GM12801 (cell line): ENCODE results near the gene SCN4A.

ENCODE experiments used
- TF ChIP-seq, protein P1 (sequence below): IDR thresholded peaks from one replicate; pipeline ENCODE4 v1.5.1; 2011; ENCODE audit warnings: control low read depth; ENCODE audit not compliant: insufficient read length; ENCODE audit errors: extremely low read depth

Gene SCN4A

DNA sequence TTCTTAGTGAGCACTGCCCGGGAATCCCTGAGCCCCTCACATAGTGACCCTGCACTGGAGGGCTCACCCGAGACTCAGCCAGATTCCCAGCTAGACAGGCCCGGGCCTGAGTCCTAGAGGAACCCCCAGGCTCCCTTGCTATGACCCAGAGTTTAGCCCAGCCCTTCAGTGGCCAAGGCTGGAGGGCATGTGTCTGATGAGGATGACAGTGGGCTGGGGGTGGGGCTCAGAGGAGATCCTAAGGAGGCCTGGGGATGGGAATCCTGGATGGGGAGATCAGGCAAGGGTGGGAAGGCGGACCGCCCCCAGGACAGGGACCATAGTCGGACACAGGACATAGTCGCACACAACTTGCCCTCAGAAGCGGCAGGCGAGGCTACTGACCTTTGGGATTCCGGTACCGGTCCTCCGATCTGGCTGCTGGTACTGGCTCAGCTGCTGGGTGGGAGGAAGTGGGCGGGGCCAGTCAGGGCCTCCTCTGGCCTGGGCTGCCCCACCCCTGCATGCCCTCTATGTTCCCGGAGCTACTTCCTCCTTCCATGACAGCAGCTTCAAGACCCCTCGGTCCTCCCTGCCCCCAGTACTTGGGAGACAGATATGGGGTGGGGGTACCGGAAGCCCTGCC lies 41.7 kb downstream of the SCN4A start:
- TF ChIP-seq, protein P1, sequence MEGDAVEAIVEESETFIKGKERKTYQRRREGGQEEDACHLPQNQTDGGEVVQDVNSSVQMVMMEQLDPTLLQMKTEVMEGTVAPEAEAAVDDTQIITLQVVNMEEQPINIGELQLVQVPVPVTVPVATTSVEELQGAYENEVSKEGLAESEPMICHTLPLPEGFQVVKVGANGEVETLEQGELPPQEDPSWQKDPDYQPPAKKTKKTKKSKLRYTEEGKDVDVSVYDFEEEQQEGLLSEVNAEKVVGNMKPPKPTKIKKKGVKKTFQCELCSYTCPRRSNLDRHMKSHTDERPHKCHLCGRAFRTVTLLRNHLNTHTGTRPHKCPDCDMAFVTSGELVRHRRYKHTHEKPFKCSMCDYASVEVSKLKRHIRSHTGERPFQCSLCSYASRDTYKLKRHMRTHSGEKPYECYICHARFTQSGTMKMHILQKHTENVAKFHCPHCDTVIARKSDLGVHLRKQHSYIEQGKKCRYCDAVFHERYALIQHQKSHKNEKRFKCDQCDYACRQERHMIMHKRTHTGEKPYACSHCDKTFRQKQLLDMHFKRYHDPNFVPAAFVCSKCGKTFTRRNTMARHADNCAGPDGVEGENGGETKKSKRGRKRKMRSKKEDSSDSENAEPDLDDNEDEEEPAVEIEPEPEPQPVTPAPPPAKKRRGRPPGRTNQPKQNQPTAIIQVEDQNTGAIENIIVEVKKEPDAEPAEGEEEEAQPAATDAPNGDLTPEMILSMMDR = no peak

DNA sequence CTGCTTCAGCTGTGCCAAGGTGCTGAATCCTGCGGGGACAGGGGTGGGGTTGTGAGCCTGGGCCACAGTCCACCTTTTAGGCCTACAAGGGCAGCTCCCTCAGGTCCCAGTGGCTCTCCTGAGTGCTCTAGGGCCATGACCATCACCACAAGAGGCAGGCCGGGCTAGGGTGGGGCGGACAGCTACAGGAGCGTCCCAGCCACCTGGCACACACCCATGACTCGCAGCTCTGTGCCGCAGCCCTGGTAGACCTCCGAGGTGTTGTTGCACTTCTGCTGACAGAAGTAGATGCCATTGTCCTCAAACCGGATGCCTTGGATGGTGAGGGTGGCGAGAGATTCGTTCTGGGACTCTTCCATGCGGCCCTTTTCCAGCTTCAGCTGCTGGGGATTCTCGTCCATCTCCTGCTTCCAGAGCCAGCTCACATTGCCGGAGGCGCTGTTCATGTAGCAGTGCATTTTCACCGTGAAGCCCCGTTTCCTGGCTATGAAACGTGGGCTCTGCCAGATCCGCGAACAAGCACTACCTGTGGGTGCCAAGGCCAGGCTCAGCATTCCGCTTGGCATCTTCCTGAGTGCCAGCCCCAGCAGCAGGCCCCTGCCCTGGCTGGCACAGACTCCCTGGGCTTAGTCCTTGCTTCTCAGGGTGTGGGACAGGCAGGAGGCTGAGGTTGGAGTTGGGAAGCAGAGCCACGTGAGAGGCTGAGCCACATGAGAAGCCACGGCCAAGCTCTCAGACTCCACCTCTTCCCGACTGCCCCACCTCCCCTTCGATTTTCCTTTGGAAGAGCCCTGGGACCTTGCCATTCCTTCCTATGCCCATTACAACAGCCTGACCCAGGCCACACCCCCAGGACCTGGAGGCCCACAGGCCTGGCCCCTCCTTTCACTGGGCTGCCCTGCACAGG lies 42.6 kb downstream of the SCN4A start:
- TF ChIP-seq, protein P1 = no peak

DNA sequence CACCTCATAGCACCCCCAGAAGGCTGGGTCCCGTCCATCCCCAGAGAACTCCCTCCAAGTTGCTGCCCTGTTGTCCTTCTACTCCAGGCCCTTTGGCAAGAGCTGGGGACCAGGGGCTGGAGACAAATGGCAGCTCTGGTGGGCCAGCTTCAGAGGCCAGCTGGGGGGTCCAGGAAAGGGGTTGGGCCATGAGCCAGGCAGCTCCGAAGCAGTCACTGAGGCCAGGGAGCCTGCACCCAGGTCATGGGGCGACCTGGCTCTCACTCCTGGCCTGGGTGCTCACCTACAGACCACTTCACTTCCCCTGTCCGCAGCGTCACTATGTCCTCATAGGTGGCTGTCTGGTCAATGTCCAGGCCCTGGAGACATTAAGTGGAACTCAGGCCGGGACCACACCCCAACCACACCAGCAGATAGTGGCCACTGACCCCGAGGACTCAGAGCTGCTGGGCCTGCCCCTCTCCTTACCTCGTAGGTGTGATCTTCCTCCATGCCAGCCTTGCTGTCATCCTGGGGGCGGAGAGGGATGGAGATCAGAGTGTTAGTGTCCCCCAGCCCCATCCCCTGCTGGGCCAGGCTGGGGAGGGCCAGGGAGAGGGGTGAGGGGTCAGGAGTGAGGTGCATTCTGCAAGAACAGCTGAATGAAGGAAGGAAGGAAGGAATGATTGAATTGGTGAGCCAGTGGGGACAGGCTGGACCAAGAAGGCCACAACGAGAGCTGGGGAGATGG lies 43.6 kb downstream of the SCN4A start:
- TF ChIP-seq, protein P1 = no peak

DNA sequence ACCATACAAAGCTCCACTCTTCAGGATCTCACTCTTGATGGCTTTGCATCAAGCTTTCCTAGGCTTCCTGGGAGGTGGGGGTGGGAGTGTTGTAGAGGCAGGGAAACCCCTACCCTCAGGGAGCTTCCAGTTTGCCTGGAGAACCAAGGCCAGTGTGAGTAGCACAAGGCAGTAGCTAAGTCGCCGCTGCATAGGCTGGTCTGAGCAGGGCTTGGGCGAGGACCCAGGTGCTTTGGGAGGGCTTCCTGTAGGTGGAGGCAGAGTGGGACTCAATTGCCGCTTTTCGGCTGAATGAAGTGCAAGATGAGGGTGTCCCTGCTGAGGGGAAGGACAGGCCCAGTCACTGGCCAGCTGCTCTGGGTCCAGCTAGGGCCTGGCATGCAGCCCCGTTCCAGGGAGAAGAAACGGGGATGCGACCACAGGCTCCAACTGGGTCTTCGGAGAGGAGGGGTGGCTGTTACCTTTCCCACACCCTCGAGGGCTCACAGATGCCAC lies 44.5 kb downstream of the SCN4A start:
- TF ChIP-seq, protein P1 = no peak

DNA sequence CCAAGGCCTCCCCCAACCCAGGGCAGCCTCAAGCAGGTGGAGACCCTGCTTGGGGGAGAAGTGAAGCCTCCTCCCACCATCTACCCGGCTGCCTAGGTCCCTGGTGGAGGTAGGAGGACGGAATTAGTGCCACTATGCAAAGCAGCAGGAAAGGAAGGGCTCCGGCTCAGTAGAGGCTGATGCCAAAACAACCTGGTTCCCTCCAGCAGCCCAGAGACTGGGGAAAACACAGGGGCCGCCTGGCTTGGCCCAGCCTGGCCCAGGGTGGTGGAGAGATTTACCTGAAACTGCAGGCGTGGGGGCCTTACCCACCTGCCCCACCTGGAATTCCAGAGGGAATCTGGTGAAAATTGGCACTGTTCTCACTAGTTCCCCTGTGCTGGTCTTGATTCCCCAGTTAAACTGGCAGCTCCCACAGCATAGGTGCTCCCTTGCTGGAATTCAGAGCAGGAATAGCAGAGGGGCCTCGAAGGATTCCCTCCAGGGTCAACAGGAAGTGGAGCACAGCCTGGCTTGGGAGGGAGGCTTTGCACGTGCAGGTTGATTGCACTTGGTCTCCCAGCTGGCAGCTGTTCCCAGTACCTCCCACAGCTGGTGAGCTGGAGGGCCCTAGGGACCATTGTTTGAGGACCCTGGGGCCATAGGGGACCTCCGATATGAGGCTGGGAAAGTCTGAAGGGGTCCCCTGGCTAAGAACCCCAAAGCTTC lies 45.1 kb downstream of the SCN4A start:
- TF ChIP-seq, protein P1 = no peak

DNA sequence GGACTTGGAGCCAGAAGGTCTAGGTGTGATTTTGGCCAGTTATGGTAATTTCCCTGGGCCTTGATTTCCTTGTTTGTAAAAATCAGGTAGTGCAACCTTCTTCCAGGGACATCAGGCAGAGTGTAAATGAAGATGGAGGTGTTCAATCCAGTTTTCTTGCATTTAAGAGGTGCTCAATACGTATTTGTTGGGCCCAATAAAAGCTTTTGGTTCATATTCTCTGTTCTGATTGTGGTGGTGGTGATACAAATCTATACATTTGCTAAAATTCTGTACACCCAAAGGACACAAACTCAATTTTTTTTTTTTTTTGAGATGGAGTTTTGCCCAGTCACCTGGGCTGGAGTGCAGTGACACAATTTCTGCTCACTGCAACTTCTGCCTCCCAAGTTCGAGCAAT lies 46.6 kb downstream of the SCN4A start:
- TF ChIP-seq, protein P1 = no peak
